A549 (cell line): ENCODE measurements around the gene RAG2. TPM values are rescaled to one million over a fixed set of nuclear protein-coding genes. Genes with fewer than 3 reads are reported as not detected.
"Not testable (repeated sequence)": the region's sequence is repeated elsewhere in the genome, so short reads cannot be mapped to it uniquely, and the experiment has no call there.

ENCODE experiments used
- ATAC-seq, 2 experiments: fragments of 200-7000 bp in 1 of 2; fragments of >200 bp in 1 of 2; cut with Nextera tagmentation in 1 of 2; cut with Tn5 transposase in 1 of 2; 3 replicates each; pipeline versions ENCODE4 v1.8.0 to v1.9.1; 2018 to 2020; ENCODE audit warnings: mild to moderate bottlenecking in 1 of 2, moderate library complexity in 1 of 2
- CTCF ChIA-PET: fragments of 300-600 bp; sonication (Branson Sonifier 250); formaldehyde crosslinking; extraction: SDS; loops from one replicate; lab custom pipeline; 2021; ENCODE audit warnings: antibody characterized with exemption, inconsistent platforms; lab: Yijun Ruan, JAX
- POLR2A ChIA-PET: fragments of 350-600 bp; formaldehyde crosslinking; extraction: SDS; loops from one replicate; lab custom pipeline; 2021; ENCODE audit warnings: antibody characterized with exemption, inconsistent platforms; lab: Yijun Ruan, JAX
- DNase-seq, 2 experiments: peaks; one replicate each; pipeline versions ENCODE4 v3.0.0 to v3.0.0-alpha.2; 2011 to 2016; ENCODE audit warnings: low read depth in 1 of 2, low spot score in 1 of 2
- FAIRE-seq: peaks from 2 replicates; lab custom pipeline; 2011; peaks lifted over from hg19 to GRCh38; lab: Jason Lieb, UNC
- H3K27ac ChIP-seq, 2 experiments: fragments of >200 bp; sonication (Bioruptor Twin); formaldehyde crosslinking; 3 replicates each; pipeline ENCODE4 v1.5.1; 2016 to 2017
- H3K4me1 ChIP-seq: fragments of >200 bp; sonication (Bioruptor Twin); formaldehyde crosslinking; 3 replicates; pipeline ENCODE4 v1.6.1; 2016
- H3K4me2 ChIP-seq: fragments of >200 bp; sonication (Bioruptor Twin); formaldehyde crosslinking; 3 replicates; pipeline ENCODE4 v1.6.1; 2016
- H3K4me3 ChIP-seq: fragments of >200 bp; sonication (Bioruptor Twin); formaldehyde crosslinking; 3 replicates; pipeline ENCODE4 v1.5.1; 2016
- H3K9me3 ChIP-seq: fragments of >200 bp; sonication (Bioruptor Twin); formaldehyde crosslinking; 3 replicates; pipeline ENCODE4 v1.6.1; 2016
- CBX2 ChIP-seq: fragments of 200-600 bp; sonication (generic); IDR thresholded peaks from 2 replicates; pipeline ENCODE4 v1.6.1; 2016; ENCODE audit warnings: low read depth, mild to moderate bottlenecking, borderline replicate concordance
- CBX8 ChIP-seq: fragments of 200-600 bp; sonication (generic); IDR thresholded peaks from 2 replicates; pipeline ENCODE4 v1.6.1; 2016
- CHD4 ChIP-seq: fragments of 200-600 bp; sonication (generic); IDR thresholded peaks from 2 replicates; pipeline ENCODE4 v1.6.1; 2016; ENCODE audit warnings: antibody characterized with exemption, mild to moderate bottlenecking, borderline replicate concordance
- EHF ChIP-seq: fragments of 250-450 bp; sonication (Bioruptor Pico); IDR thresholded peaks from 2 replicates; pipeline ENCODE4 v1.5.0; 2020; ENCODE audit warnings: mild to moderate bottlenecking
- EP300 ChIP-seq, 2 experiments: fragments of >200 bp; sonication (Bioruptor Twin); formaldehyde crosslinking; IDR thresholded peaks; 2 replicates in 1 of 2; 3 replicates in 1 of 2; pipeline ENCODE4 v1.6.1; 2016 to 2017
- FOSL2 ChIP-seq, 2 experiments: fragments of 450-650 bp in 1 of 2; fragments of >200 bp in 1 of 2; sonication (Bioruptor Twin) in 1 of 2; formaldehyde crosslinking; IDR thresholded peaks; 2 replicates each; pipeline versions ENCODE4 v1.5.0 to v1.6.1; 2016 to 2020; ENCODE audit warnings: mild to moderate bottlenecking in 1 of 2, moderate library complexity in 1 of 2
- HDAC2 ChIP-seq: fragments of 200-600 bp; sonication (generic); IDR thresholded peaks from 2 replicates; pipeline ENCODE4 v1.6.1; 2016
- HOXA7 ChIP-seq: fragments of 250-450 bp; sonication (Bioruptor Pico); IDR thresholded peaks from 2 replicates; pipeline ENCODE4 v1.5.0; 2020; ENCODE audit warnings: mild to moderate bottlenecking, moderate library complexity
- HOXB13 ChIP-seq: fragments of 250-450 bp; sonication (Bioruptor Pico); IDR thresholded peaks from 2 replicates; pipeline ENCODE4 v1.5.0; 2020; ENCODE audit warnings: low read depth, mild to moderate bottlenecking, moderate library complexity
- HOXB5 ChIP-seq: fragments of 250-450 bp; sonication (Bioruptor Pico); IDR thresholded peaks from 2 replicates; pipeline ENCODE4 v1.5.0; 2020; ENCODE audit warnings: mild to moderate bottlenecking, moderate library complexity
- KDM5A ChIP-seq: fragments of 200-600 bp; sonication (generic); IDR thresholded peaks from 2 replicates; pipeline ENCODE4 v1.6.1; 2016; ENCODE audit warnings: antibody characterized with exemption, mild to moderate bottlenecking
- MAZ ChIP-seq: fragments of 150-350 bp; IDR thresholded peaks from 2 replicates; pipeline ENCODE4 v1.6.1; 2014; ENCODE audit warnings: antibody characterized with exemption, low read depth, low read length, borderline replicate concordance
- POLR2A ChIP-seq: IDR thresholded peaks from 2 replicates; pipeline ENCODE4 v1.6.1; 2012; ENCODE audit warnings: mild to moderate bottlenecking, low read length
- RARB ChIP-seq: fragments of 250-450 bp; sonication (Bioruptor Pico); IDR thresholded peaks from 2 replicates; pipeline ENCODE4 v1.8.0; 2021; ENCODE audit warnings: mild to moderate bottlenecking, moderate library complexity
- REST ChIP-seq: fragments of 200-600 bp; sonication (generic); IDR thresholded peaks from 2 replicates; pipeline ENCODE4 v1.6.1; 2016; ENCODE audit warnings: antibody characterized with exemption, mild to moderate bottlenecking, moderate library complexity
- SMC3 ChIP-seq: fragments of >200 bp; sonication (Bioruptor Twin); formaldehyde crosslinking; IDR thresholded peaks from 3 replicates; pipeline ENCODE4 v1.6.1; 2018; ENCODE audit warnings: inconsistent platforms
- SREBF2 ChIP-seq: fragments of 450-650 bp; IDR thresholded peaks from 2 replicates; pipeline ENCODE4 v1.6.1; 2014; ENCODE audit warnings: mild to moderate bottlenecking, moderate library complexity
- TFCP2L1 ChIP-seq: fragments of 250-450 bp; sonication (Bioruptor Pico); IDR thresholded peaks from 2 replicates; pipeline ENCODE4 v1.5.0; 2021; ENCODE audit warnings: mild to moderate bottlenecking
- ZC3H11A ChIP-seq: fragments of 450-650 bp; IDR thresholded peaks from 2 replicates; pipeline ENCODE4 v1.6.1; 2014; ENCODE audit warnings: antibody characterized with exemption, mild to moderate bottlenecking
- ZSCAN20 ChIP-seq: fragments of 250-450 bp; sonication (Bioruptor Pico); IDR thresholded peaks from 2 replicates; pipeline ENCODE4 v1.8.0; 2022; ENCODE audit warnings: mild to moderate bottlenecking, moderate library complexity
- WGBS: methylation state at CpG from one replicate; pipeline ENCODE4 v1.1.6; 2017; ENCODE audit errors: missing lambda C conversion rate; 5-methylcytosine and 5-hydroxymethylcytosine counted together
- polyA plus RNA-seq, 4 experiments: library from polyadenylated mRNA; depleted of rRNA in 3 of 4; stranded (reverse); fragments of >200 nt; fragmentation: RNase III in 1 of 4; extraction: RNeasy Plus Mini Kit Qiagen cat#74134 plus additional on column Dnase treatment in 1 of 4; gene quantifications; 2 replicates in 3 of 4; 3 replicates in 1 of 4; pipeline ENCODE4 v1.2.3, GENCODE V29; 2011 to 2017
- TF ChIP-seq, protein P1 (sequence below): fragments of 450-650 bp; IDR thresholded peaks from 2 replicates; pipeline ENCODE4 v1.6.1; 2014; ENCODE audit warnings: antibody characterized with exemption
- TF ChIP-seq, protein P2 (sequence below): fragments of >200 bp; sonication (Bioruptor Twin); formaldehyde crosslinking; IDR thresholded peaks from 3 replicates; pipeline ENCODE4 v1.5.1; 2016
- TF ChIP-seq, protein P3 (sequence below): fragments of 150-350 bp; IDR thresholded peaks from 2 replicates; pipeline ENCODE4 v1.6.1; 2014; ENCODE audit warnings: low read depth, mild to moderate bottlenecking, low read length

The RAG2 gene
- polyA plus RNA-seq, 2 of the 4 experiments (the other 2 are of a cell fraction) = not detected

DNA sequence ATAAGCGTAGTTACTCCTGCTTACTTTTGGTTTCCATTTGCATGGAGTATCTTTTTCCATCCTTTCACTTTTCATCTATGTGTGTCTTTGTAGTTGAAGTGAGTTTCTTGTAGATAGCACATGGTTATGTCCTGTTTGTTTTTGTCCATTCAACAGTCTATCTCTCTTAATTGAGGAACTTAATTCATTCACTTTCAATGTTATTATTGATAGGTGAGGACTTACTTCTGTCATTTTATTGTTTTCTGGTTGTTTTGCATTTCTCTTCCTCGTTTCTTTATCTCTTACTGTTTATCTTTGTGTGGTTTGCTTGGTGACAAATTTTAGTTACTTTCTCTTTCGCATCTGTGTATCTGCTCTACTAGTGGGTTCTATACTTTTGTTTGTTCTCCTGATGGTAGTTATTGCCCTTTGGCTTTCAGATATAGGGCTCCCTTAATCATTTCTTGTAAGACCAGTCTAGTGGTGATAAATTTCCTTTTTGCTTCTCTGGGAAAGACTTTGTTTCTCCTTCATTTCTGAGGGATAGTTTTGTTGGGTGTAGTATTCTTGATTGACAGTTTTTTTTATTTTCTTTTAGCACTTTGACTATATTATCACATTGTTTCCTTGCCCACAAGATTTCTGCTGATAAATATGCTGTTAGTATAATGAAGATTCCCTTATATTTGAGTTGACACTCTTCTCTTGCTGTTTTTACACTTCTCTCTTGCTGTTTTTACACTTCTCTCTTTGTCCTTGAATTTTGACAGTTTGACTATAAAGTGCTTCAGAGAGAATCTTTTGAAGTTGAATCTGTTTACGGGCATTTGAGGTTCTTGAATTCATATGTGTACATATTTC, 39.2 kb downstream of the RAG2 start:
- ATAC-seq (no peak), FAIRE-seq (no peak), DNase-seq (no peak)
- Histone ChIP-seq H3K27ac (no peak overlapping the region), H3K4me1 (no peaks in the 10 kb centered on the region), H3K4me2 (no peak overlapping the region), H3K4me3 (no peak overlapping the region), H3K9me3 (no peaks in the 10 kb centered on the region)
- WGBS = 21% methylated on average over 4 of the region's 4 CpGs
- ChIA-PET CTCF (no interaction called here), POLR2A (no interaction called here)
- TF ChIP-seq EP300 (IDR thresholded peaks at IDR 0.05) (no peak), CHD4 (no peak), HOXB5 (CRISPR knock-in tag) (no peak), CBX2 (no peak), RARB (no peak), SMC3 (no peak), EHF (CRISPR knock-in tag) (no peak), FOSL2 (IDR thresholded peaks at IDR 0.05) (no peak), FOSL2 (CRISPR knock-in tag; IDR thresholded peaks at IDR 0.05) (no peak), MAZ (no peak), REST (no peak), POLR2A (no peak), ZSCAN20 (CRISPR knock-in tag) (no peak), TFCP2L1 (CRISPR knock-in tag) (no peak), HOXA7 (CRISPR knock-in tag) (no peak), ZC3H11A (no peak), SREBF2 (no peak)
- TF ChIP-seq, protein P1, sequence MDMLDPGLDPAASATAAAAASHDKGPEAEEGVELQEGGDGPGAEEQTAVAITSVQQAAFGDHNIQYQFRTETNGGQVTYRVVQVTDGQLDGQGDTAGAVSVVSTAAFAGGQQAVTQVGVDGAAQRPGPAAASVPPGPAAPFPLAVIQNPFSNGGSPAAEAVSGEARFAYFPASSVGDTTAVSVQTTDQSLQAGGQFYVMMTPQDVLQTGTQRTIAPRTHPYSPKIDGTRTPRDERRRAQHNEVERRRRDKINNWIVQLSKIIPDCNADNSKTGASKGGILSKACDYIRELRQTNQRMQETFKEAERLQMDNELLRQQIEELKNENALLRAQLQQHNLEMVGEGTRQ = no peak

DNA sequence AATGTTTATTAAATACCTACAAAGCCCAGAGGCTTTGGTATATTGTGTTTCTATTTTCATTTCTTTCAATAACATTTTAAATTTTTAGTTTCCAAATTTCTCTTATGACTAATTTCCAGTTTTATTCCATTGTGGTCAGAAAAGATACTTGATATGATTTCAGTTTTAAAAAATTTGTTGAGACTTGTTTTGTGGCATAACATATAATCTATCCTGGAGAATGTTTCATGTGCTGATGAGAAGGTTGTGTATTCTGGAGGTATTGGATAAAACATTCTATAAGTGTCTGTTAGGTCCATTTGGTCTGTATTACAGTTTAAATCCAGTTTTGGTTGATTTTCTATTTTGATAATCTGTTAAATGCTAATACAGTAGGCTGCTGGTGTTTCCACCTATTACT, 40.0 kb downstream of the RAG2 start:
- Histone ChIP-seq H3K4me2 (no peak overlapping the region), H3K27ac (no peak overlapping the region), H3K4me3 (no peak overlapping the region), H3K9me3 (no peaks in the 10 kb centered on the region), H3K4me1 (no peaks in the 10 kb centered on the region)
- no peak for DNase-seq
- no peak for ATAC-seq
- FAIRE-seq = no peak
- POLR2A ChIA-PET = no interaction called here
- CTCF ChIA-PET = no interaction called here
- TF ChIP-seq, protein P2, sequence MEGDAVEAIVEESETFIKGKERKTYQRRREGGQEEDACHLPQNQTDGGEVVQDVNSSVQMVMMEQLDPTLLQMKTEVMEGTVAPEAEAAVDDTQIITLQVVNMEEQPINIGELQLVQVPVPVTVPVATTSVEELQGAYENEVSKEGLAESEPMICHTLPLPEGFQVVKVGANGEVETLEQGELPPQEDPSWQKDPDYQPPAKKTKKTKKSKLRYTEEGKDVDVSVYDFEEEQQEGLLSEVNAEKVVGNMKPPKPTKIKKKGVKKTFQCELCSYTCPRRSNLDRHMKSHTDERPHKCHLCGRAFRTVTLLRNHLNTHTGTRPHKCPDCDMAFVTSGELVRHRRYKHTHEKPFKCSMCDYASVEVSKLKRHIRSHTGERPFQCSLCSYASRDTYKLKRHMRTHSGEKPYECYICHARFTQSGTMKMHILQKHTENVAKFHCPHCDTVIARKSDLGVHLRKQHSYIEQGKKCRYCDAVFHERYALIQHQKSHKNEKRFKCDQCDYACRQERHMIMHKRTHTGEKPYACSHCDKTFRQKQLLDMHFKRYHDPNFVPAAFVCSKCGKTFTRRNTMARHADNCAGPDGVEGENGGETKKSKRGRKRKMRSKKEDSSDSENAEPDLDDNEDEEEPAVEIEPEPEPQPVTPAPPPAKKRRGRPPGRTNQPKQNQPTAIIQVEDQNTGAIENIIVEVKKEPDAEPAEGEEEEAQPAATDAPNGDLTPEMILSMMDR = no peak
- TF ChIP-seq KDM5A = no peak
- TF ChIP-seq HDAC2 = no peak
- no peak for TF ChIP-seq EHF (CRISPR knock-in tag)
- no peak for TF ChIP-seq CBX8
- TF ChIP-seq HOXB13 (CRISPR knock-in tag) = no peak
- no peak for TF ChIP-seq FOSL2 (IDR thresholded peaks at IDR 0.05)
- TF ChIP-seq FOSL2 (CRISPR knock-in tag; IDR thresholded peaks at IDR 0.05) = no peak
- TF ChIP-seq, protein P1 = no peak
- TF ChIP-seq, protein P3, sequence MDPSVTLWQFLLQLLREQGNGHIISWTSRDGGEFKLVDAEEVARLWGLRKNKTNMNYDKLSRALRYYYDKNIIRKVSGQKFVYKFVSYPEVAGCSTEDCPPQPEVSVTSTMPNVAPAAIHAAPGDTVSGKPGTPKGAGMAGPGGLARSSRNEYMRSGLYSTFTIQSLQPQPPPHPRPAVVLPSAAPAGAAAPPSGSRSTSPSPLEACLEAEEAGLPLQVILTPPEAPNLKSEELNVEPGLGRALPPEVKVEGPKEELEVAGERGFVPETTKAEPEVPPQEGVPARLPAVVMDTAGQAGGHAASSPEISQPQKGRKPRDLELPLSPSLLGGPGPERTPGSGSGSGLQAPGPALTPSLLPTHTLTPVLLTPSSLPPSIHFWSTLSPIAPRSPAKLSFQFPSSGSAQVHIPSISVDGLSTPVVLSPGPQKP = no peak
- no peak for TF ChIP-seq CHD4
- TF ChIP-seq, all 56 proteins: peak for 0

- ATAC-seq, POLR2A ChIA-PET, CTCF ChIA-PET: not testable (repeated sequence)
Measured at GRCh38 chr11:36557390-36557789, 40.6 kb downstream of the RAG2 start.

More at GRCh38 chr11:36557390-36557789, 40.6 kb downstream of the RAG2 start:
- H3K27ac ChIP-seq, H3K4me2 ChIP-seq, H3K4me3 ChIP-seq, DNase-seq, H3K9me3 ChIP-seq, FAIRE-seq, H3K4me1 ChIP-seq: not testable (repeated sequence)
- WGBS = 83% methylated on average over 6 of the region's 17 CpGs
